ENCODE measurements around the gene NR1I2. TPM values are rescaled to one million over a fixed set of nuclear protein-coding genes. Genes with fewer than 3 reads are reported as not detected.

The NR1I2 gene
- total and polyA plus RNA-seq, 2 donors (not counting 3 experiments of a cell fraction or from before 2014, with no cell fraction given): 0.03 TPM; not detected in 1

DNA sequence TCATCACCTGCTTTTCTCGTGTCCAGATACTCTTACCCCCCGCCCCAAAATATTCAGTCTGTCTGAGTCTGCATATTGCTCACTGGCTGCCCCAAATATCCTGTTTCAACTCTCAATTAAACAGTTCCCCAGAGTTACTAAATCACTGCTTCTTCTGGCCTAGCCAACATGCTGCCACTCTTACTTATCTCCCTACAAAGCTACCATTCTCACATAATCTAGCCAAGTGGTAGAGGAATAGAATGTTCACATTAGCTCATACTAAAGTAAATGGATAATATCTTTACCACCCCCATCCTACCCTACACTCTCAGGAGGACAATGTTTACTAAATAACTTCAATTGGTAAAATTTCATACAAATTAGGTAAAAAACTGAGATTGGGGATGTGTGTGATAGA, 77.8 kb downstream of the NR1I2 start:
- Histone ChIP-seq H3K4me1 (ENCODE audit: control insufficient read depth, extremely low read depth, insufficient read depth, low read length) (no peaks in the 10 kb centered on the region), H3K4me2 (ENCODE audit: insufficient read depth, low read length) (no peak overlapping the region), H3K9me3 (replicated peaks; ENCODE audit: control insufficient read depth, insufficient read depth, low read length) (no peaks in the 10 kb centered on the region), H3K9ac (replicated peaks; ENCODE audit: extremely low read depth, insufficient read depth, low read length) (no peak overlapping the region), H3K27me3 (ENCODE audit: control insufficient read depth in 2 of 2, insufficient read depth in 2 of 2, low read length in 2 of 2) (no peaks in the 10 kb centered on the region), H3K9me1 (replicated peaks; ENCODE audit: control insufficient read depth, extremely low read depth, insufficient read depth, low read length) (no peaks in the 10 kb centered on the region), H3K79me2 (ENCODE audit: control insufficient read depth, insufficient read depth, low read length) (no peaks in the 10 kb centered on the region), H3K27ac (ENCODE audit: insufficient read depth, low read depth, low read length) (no peak overlapping the region), H3K36me3 (ENCODE audit: control insufficient read depth in 2 of 2, extremely low read depth in 1 of 2, insufficient read depth in 2 of 2, low read length in 2 of 2) (peaks cover 9 to 12% of the 10 kb centered on the region in 2 experiments), H2AFZ (ENCODE audit: low read depth, low read length) (no peak overlapping the region), H4K20me1 (replicated peaks; ENCODE audit: control insufficient read depth, extremely low read depth, insufficient read depth, low read length) (no peaks in the 10 kb centered on the region), H3K4me3 (replicated peaks in 1 of 3; ENCODE audit: insufficient read depth in 1 of 3, low read depth in 1 of 3, low read length in 3 of 3) (no peak overlapping the region)
- DNase-seq (ENCODE audit: low read depth, low spot score) (no peak), FAIRE-seq (no peak)
- no TSS peak for BruUV-seq (replicated peaks)
- intact Hi-C loops (cut with micrococcal nuclease) (no loop called here), dilution Hi-C loops (cut with MboI; ENCODE audit: extremely low pct_ligation_motif_present, low sequenced_read_pairs) (no loop called here)
- ChIA-PET CTCF (interaction anchor here (1.9 to 2.6 kb wide), 2 partner anchors 20 to 32 kb away, joined by 7 to 8 read pairs; no protein-coding TSS in a partner anchor), POLR2A (no interaction called here)
- TF ChIP-seq GATA2 (IDR thresholded peaks at IDR 0.05; ENCODE audit: insufficient read depth, insufficient read length, low read depth, low read length): no peak
- TF ChIP-seq FOS (IDR thresholded peaks at IDR 0.05; ENCODE audit: borderline replicate concordance, insufficient read depth, low read length): no peak
- no peak for TF ChIP-seq JUN (IDR thresholded peaks at IDR 0.05; ENCODE audit: borderline replicate concordance, insufficient read depth, insufficient read length, low read depth)
- TF ChIP-seq POLR2AphosphoS5 (IDR thresholded peaks at IDR 0.05; ENCODE audit: insufficient read depth, low read depth, low read length): no peak
- TF ChIP-seq EZH2 (IDR thresholded peaks at IDR 0.05; ENCODE audit: borderline replicate concordance, low read depth, low read length, severe bottlenecking): no peak
- no peak for TF ChIP-seq MYC (IDR thresholded peaks at IDR 0.05; ENCODE audit: low read depth, low read length)
- TF ChIP-seq POLR2A (IDR thresholded peaks at IDR 0.05; ENCODE audit: low read depth, low read length): no peak
- TF ChIP-seq, protein P1, sequence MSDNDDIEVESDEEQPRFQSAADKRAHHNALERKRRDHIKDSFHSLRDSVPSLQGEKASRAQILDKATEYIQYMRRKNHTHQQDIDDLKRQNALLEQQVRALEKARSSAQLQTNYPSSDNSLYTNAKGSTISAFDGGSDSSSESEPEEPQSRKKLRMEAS (IDR thresholded peaks at IDR 0.05; ENCODE audit: insufficient read depth, insufficient read length): no peak
- TF ChIP-seq, protein P2, sequence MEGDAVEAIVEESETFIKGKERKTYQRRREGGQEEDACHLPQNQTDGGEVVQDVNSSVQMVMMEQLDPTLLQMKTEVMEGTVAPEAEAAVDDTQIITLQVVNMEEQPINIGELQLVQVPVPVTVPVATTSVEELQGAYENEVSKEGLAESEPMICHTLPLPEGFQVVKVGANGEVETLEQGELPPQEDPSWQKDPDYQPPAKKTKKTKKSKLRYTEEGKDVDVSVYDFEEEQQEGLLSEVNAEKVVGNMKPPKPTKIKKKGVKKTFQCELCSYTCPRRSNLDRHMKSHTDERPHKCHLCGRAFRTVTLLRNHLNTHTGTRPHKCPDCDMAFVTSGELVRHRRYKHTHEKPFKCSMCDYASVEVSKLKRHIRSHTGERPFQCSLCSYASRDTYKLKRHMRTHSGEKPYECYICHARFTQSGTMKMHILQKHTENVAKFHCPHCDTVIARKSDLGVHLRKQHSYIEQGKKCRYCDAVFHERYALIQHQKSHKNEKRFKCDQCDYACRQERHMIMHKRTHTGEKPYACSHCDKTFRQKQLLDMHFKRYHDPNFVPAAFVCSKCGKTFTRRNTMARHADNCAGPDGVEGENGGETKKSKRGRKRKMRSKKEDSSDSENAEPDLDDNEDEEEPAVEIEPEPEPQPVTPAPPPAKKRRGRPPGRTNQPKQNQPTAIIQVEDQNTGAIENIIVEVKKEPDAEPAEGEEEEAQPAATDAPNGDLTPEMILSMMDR (IDR thresholded peaks at IDR 0.05; ENCODE audit: extremely low read depth in 1 of 2, insufficient read depth in 1 of 2, low read depth in 1 of 2, low read length in 2 of 2): no peak
